ENCODE data around the gene ROR2. TPM values are rescaled to one million over a fixed set of nuclear protein-coding genes. Genes with fewer than 3 reads are reported as not detected.

Gene ROR2
- total and polyA plus RNA-seq, 2 of the 13 experiments (the other 11 are each of a cell fraction or from before 2014, with no cell fraction given) = not detected

DNA sequence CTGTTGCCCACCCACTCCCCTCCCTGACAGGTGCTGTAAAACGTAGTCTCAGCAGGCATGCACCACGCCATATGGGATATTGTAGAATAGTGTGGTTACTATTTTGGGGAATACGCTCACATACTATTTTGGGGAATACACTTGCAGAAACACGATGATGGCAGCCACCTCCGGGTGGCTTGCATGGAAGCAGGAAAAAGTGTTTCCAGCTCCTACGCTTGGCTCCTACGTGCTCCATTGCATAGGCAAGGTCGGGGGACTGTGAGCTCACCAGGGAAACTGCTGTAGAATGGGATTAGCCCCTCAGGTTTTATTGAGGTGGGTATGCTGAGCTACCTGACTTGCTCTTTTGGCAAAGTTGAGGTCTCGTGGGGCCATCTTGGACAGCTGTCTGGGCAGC, 366.1 kb downstream of the ROR2 start:
- Histone ChIP-seq H3K4me3 (replicated peaks in 1 of 3; ENCODE audit: insufficient read depth in 1 of 3, low read depth in 2 of 3, low read length in 3 of 3) (no peak overlapping the region), H3K9me3 (ENCODE audit: low read length) (no peaks in the 10 kb centered on the region), H3K4me2 (ENCODE audit: low read depth, low read length) (no peak overlapping the region), H2AFZ (ENCODE audit: low read length) (no peak overlapping the region), H3K79me2 (ENCODE audit: insufficient read depth, low read length) (no peaks in the 10 kb centered on the region), H4K20me1 (ENCODE audit: insufficient read depth, low read length) (0 out of 2 replicates have a peak, but pooled peaks cover 4% of the 10 kb centered on the region), H3K36me3 (replicated peaks in 1 of 2; ENCODE audit: control insufficient read depth in 1 of 2, insufficient read depth in 2 of 2, low read length in 2 of 2) (no peaks in the 10 kb centered on the region), H3K27ac (ENCODE audit: extremely low read length, insufficient read depth, low read length) (no peak overlapping the region), H3K27me3 (ENCODE audit: control insufficient read depth in 1 of 2, insufficient read depth in 2 of 2, low read length in 2 of 2) (peaks cover 2 to 28% of the 10 kb centered on the region in 2 experiments; a peak in 3 of 5 replicates), H3K9ac (ENCODE audit: insufficient read depth, low read depth, low read length) (no peak overlapping the region), H3K4me1 (ENCODE audit: insufficient read depth, low read length) (no peaks in the 10 kb centered on the region)
- in situ Hi-C loops (cut with HindIII; ENCODE audit: extremely low pct_ligation_motif_present, low pct_unique_long_range_greater_than_20kb) = no loop called here
- no TSS peak for BruUV-seq (replicated peaks)
- no peak for ATAC-seq
- WGBS (ENCODE audit: low lambda C conversion rate) = 8% methylated on average over 7 of the region's 9 CpGs
- intact Hi-C loops (cut with micrococcal nuclease; ENCODE audit: unreplicated experiment) = no loop called here
- ChIA-PET POLR2A (no interaction called here), CTCF (ENCODE audit: low intra/inter-chr PET ratio, low total read pairs) (no interaction called here)
- no peak for TF ChIP-seq ZNF782 (CRISPR knock-in tag; IDR thresholded peaks at IDR 0.05; ENCODE audit: borderline replicate concordance)
- no peak for TF ChIP-seq ZNF558 (CRISPR knock-in tag; IDR thresholded peaks at IDR 0.05; ENCODE audit: borderline replicate concordance)
- TF ChIP-seq NFE2L1 (CRISPR knock-in tag; IDR thresholded peaks at IDR 0.05; ENCODE audit: borderline replicate concordance) = no peak
- TF ChIP-seq, protein P1, sequence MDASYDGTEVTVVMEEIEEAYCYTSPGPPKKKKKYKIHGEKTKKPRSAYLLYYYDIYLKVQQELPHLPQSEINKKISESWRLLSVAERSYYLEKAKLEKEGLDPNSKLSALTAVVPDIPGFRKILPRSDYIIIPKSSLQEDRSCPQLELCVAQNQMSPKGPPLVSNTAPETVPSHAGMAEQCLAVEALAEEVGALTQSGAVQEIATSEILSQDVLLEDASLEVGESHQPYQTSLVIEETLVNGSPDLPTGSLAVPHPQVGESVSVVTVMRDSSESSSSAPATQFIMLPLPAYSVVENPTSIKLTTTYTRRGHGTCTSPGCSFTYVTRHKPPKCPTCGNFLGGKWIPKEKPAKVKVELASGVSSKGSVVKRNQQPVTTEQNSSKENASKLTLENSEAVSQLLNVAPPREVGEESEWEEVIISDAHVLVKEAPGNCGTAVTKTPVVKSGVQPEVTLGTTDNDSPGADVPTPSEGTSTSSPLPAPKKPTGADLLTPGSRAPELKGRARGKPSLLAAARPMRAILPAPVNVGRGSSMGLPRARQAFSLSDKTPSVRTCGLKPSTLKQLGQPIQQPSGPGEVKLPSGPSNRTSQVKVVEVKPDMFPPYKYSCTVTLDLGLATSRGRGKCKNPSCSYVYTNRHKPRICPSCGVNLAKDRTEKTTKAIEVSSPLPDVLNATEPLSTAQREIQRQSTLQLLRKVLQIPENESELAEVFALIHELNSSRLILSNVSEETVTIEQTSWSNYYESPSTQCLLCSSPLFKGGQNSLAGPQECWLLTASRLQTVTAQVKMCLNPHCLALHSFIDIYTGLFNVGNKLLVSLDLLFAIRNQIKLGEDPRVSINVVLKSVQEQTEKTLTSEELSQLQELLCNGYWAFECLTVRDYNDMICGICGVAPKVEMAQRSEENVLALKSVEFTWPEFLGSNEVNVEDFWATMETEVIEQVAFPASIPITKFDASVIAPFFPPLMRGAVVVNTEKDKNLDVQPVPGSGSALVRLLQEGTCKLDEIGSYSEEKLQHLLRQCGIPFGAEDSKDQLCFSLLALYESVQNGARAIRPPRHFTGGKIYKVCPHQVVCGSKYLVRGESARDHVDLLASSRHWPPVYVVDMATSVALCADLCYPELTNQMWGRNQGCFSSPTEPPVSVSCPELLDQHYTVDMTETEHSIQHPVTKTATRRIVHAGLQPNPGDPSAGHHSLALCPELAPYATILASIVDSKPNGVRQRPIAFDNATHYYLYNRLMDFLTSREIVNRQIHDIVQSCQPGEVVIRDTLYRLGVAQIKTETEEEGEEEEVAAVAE (CRISPR knock-in tag; IDR thresholded peaks at IDR 0.05; ENCODE audit: borderline replicate concordance) = no peak
- no peak for TF ChIP-seq WIZ (CRISPR knock-in tag; IDR thresholded peaks at IDR 0.05)
- no peak for TF ChIP-seq EZH2 (conservative IDR thresholded peaks at IDR 0.05; ENCODE audit: low read depth, low read length)
- TF ChIP-seq ZNF280B (CRISPR knock-in tag; IDR thresholded peaks at IDR 0.05; ENCODE audit: borderline replicate concordance) = no peak
- no peak for TF ChIP-seq KLF15 (CRISPR knock-in tag; IDR thresholded peaks at IDR 0.05; ENCODE audit: borderline replicate concordance)
- no peak for TF ChIP-seq SCMH1 (CRISPR knock-in tag; IDR thresholded peaks at IDR 0.05; ENCODE audit: borderline replicate concordance)
- TF ChIP-seq ZNF691 (CRISPR knock-in tag; IDR thresholded peaks at IDR 0.05; ENCODE audit: borderline replicate concordance, low read depth) = no peak
- no peak for DNase-seq (ENCODE audit: low spot score)
- FAIRE-seq = no peak
